SK-N-SH treated with all-trans-retinoic acid at 6 μM for 48 hours (cell line): ENCODE data around the gene FAM89A.

Experiments
- ARNTL ChIP-seq: fragments of 450-650 bp; formaldehyde crosslinking; IDR thresholded peaks from 2 replicates; pipeline ENCODE4 v1.5.0; 2020; ENCODE audit warnings: low read depth, mild to moderate bottlenecking, moderate library complexity, borderline replicate concordance
- BACH2 ChIP-seq: fragments of 250-450 bp; sonication (Bioruptor Pico); IDR thresholded peaks from 2 replicates; pipeline ENCODE4 v1.9.0; 2021; ENCODE audit warnings: mild to moderate bottlenecking, borderline replicate concordance
- GLIS3 ChIP-seq: fragments of 250-450 bp; sonication (Bioruptor Pico); IDR thresholded peaks from 2 replicates; pipeline ENCODE4 v1.5.0; 2020; ENCODE audit warnings: mild to moderate bottlenecking, moderate library complexity
- PPARA ChIP-seq: fragments of 250-450 bp; sonication (Bioruptor Pico); IDR thresholded peaks from 2 replicates; pipeline ENCODE4 v1.5.0; 2020; ENCODE audit warnings: mild to moderate bottlenecking, borderline replicate concordance
- RARB ChIP-seq: fragments of 250-450 bp; sonication (Bioruptor Pico); IDR thresholded peaks from 2 replicates; pipeline ENCODE4 v1.8.0; 2021; ENCODE audit warnings: mild to moderate bottlenecking, moderate library complexity
- TCF4 ChIP-seq: fragments of 250-450 bp; sonication (Bioruptor Pico); IDR thresholded peaks from 2 replicates; pipeline ENCODE4 v1.8.0; 2021; ENCODE audit warnings: mild to moderate bottlenecking, moderate library complexity, borderline replicate concordance
- TOX ChIP-seq: fragments of 250-450 bp; sonication (Bioruptor Pico); IDR thresholded peaks from 2 replicates; pipeline ENCODE4 v1.8.0; 2021; ENCODE audit warnings: mild to moderate bottlenecking, moderate library complexity, borderline replicate concordance
- ZNF565 ChIP-seq: fragments of 450-650 bp; formaldehyde crosslinking; conservative IDR thresholded peaks from 2 replicates; pipeline ENCODE4 v1.5.0; 2020; ENCODE audit warnings: low read depth, mild to moderate bottlenecking, moderate library complexity
- TF ChIP-seq, protein P1 (sequence below): fragments of 250-450 bp; sonication (Bioruptor Pico); IDR thresholded peaks from 2 replicates; pipeline ENCODE4 v1.5.0; 2020; ENCODE audit warnings: mild to moderate bottlenecking, moderate library complexity
- TF ChIP-seq, protein P2 (sequence below): fragments of 250-450 bp; sonication (Bioruptor Pico); IDR thresholded peaks from 2 replicates; pipeline ENCODE4 v1.8.0; 2020; ENCODE audit warnings: mild to moderate bottlenecking, moderate library complexity, borderline replicate concordance

DNA sequence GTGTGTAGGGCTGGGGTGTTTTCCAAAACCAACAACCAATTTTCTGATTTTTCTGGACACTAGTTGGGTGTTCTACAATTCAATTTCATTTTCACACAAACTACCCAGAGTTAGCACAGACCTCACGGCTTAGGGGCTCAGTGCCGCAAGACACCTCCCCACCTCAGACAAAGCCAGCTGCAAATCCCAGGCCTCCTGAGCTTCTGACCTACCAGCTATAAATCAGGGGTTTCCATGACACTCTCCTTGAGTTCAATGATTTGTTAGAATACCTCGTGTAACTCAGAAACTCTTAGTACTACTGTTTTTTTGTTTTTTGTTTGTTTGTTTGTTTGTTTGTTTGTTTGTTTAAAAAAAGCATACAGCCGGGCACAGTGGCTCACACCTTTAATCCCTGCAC is 28.7 kb upstream of the FAM89A start:
- TF ChIP-seq TOX (no peak), TCF4 (CRISPR knock-in tag) (no peak), RARB (CRISPR knock-in tag) (no peak), ZNF565 (no peak), ARNTL (CRISPR knock-in tag) (no peak), GLIS3 (no peak), BACH2 (CRISPR knock-in tag) (no peak), PPARA (CRISPR knock-in tag) (no peak)
- TF ChIP-seq, protein P1, sequence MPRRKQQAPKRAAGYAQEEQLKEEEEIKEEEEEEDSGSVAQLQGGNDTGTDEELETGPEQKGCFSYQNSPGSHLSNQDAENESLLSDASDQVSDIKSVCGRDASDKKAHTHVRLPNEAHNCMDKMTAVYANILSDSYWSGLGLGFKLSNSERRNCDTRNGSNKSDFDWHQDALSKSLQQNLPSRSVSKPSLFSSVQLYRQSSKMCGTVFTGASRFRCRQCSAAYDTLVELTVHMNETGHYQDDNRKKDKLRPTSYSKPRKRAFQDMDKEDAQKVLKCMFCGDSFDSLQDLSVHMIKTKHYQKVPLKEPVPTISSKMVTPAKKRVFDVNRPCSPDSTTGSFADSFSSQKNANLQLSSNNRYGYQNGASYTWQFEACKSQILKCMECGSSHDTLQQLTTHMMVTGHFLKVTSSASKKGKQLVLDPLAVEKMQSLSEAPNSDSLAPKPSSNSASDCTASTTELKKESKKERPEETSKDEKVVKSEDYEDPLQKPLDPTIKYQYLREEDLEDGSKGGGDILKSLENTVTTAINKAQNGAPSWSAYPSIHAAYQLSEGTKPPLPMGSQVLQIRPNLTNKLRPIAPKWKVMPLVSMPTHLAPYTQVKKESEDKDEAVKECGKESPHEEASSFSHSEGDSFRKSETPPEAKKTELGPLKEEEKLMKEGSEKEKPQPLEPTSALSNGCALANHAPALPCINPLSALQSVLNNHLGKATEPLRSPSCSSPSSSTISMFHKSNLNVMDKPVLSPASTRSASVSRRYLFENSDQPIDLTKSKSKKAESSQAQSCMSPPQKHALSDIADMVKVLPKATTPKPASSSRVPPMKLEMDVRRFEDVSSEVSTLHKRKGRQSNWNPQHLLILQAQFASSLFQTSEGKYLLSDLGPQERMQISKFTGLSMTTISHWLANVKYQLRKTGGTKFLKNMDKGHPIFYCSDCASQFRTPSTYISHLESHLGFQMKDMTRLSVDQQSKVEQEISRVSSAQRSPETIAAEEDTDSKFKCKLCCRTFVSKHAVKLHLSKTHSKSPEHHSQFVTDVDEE (CRISPR knock-in tag): no peak
- TF ChIP-seq, protein P2, sequence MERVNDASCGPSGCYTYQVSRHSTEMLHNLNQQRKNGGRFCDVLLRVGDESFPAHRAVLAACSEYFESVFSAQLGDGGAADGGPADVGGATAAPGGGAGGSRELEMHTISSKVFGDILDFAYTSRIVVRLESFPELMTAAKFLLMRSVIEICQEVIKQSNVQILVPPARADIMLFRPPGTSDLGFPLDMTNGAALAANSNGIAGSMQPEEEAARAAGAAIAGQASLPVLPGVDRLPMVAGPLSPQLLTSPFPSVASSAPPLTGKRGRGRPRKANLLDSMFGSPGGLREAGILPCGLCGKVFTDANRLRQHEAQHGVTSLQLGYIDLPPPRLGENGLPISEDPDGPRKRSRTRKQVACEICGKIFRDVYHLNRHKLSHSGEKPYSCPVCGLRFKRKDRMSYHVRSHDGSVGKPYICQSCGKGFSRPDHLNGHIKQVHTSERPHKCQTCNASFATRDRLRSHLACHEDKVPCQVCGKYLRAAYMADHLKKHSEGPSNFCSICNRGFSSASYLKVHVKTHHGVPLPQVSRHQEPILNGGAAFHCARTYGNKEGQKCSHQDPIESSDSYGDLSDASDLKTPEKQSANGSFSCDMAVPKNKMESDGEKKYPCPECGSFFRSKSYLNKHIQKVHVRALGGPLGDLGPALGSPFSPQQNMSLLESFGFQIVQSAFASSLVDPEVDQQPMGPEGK (CRISPR knock-in tag): no peak
